Osteoblast (primary cell): ENCODE measurements around the gene ELOVL2. TPM values are rescaled to one million over a fixed set of nuclear protein-coding genes. Genes with fewer than 3 reads are reported as not detected.

Experiments
- DNase-seq: peaks from one replicate; pipeline ENCODE4 v3.0.0; 2011; ENCODE audit warnings: low spot score, mixed read lengths; ENCODE audit not compliant: insufficient read length; ENCODE audit errors: missing footprints
- H2AFZ ChIP-seq: 2 replicates; pipeline ENCODE4 v1.6.0; 2011; ENCODE audit warnings: mild to moderate bottlenecking, low read length
- H3K27ac ChIP-seq: 2 replicates; pipeline ENCODE4 v1.5.1; 2011; ENCODE audit warnings: mild to moderate bottlenecking, low read depth, low read length, moderate library complexity
- H3K27me3 ChIP-seq: 2 replicates; pipeline ENCODE4 v1.6.0; 2012; ENCODE audit warnings: mild to moderate bottlenecking, control low read depth, inconsistent platforms, low read length, moderate library complexity; ENCODE audit not compliant: insufficient read depth
- H3K36me3 ChIP-seq: 2 replicates; pipeline ENCODE4 v1.5.1; 2011; ENCODE audit warnings: mild to moderate bottlenecking, low read length, control low read depth, moderate library complexity; ENCODE audit not compliant: insufficient read depth
- H3K4me1 ChIP-seq: 2 replicates; pipeline ENCODE4 v1.5.1; 2011; ENCODE audit warnings: mild to moderate bottlenecking, low read length, control low read depth, moderate library complexity; ENCODE audit not compliant: insufficient read depth
- H3K4me2 ChIP-seq: 2 replicates; pipeline ENCODE4 v1.6.0; 2011; ENCODE audit warnings: mild to moderate bottlenecking, low read length; ENCODE audit not compliant: insufficient read depth
- H3K4me3 ChIP-seq: fragments of 200-600 bp; sonication (generic); 3 replicates; pipeline ENCODE4 v1.5.1; 2012; ENCODE audit warnings: mild to moderate bottlenecking, low read length, inconsistent platforms; ENCODE audit not compliant: insufficient read depth
- H3K79me2 ChIP-seq: 2 replicates; pipeline ENCODE4 v1.6.0; 2012; ENCODE audit warnings: mild to moderate bottlenecking, low read length, control low read depth, inconsistent platforms; ENCODE audit not compliant: insufficient read depth
- H3K9me3 ChIP-seq: 2 replicates; pipeline ENCODE4 v1.5.1; 2011; ENCODE audit warnings: low read depth, low read length, control low read depth
- H4K20me1 ChIP-seq: 2 replicates; pipeline ENCODE4 v1.6.0; 2012; ENCODE audit warnings: mild to moderate bottlenecking, low read length, control low read depth; ENCODE audit not compliant: insufficient read depth
- CTCF ChIP-seq: IDR thresholded peaks from 2 replicates; pipeline ENCODE4 v1.5.1; 2011; ENCODE audit warnings: mild to moderate bottlenecking, low read depth, low read length, moderate library complexity; ENCODE audit errors: extremely low read depth
- total RNA-seq: library from RNA; depleted of rRNA; stranded (reverse); fragments of >200 nt; gene quantifications from 2 replicates; pipeline ENCODE4 v1.2.3, GENCODE V29; 2012

The ELOVL2 gene
- total RNA-seq, 1 donor = under 0.01 TPM

- no peak for TF ChIP-seq CTCF
- Histone ChIP-seq H3K27me3 (peaks cover 2% of the 10 kb centered on the region), H3K4me3 (no peak overlapping the region), H3K36me3 (no peaks in the 10 kb centered on the region), H3K9me3 (no peaks in the 10 kb centered on the region), H3K4me2 (no peak overlapping the region), H3K79me2 (no peaks in the 10 kb centered on the region), H3K27ac (no peak overlapping the region), H2AFZ (no peak overlapping the region), H3K4me1 (no peaks in the 10 kb centered on the region), H4K20me1 (no peaks in the 10 kb centered on the region)
- no peak for DNase-seq
Observed at GRCh38 chr6:11002176-11002575, 41.9 kb downstream of the ELOVL2 start.

- Histone ChIP-seq H3K79me2 (no peaks in the 10 kb centered on the region), H4K20me1 (no peaks in the 10 kb centered on the region), H3K27me3 (peaks cover 2% of the 10 kb centered on the region), H2AFZ (peak overlapping the region; percentile 39), H3K36me3 (no peaks in the 10 kb centered on the region), H3K4me2 (peak overlapping the region; percentile 31), H3K27ac (no peak overlapping the region), H3K9me3 (no peaks in the 10 kb centered on the region), H3K4me3 (no peak overlapping the region), H3K4me1 (no peaks in the 10 kb centered on the region)
- TF ChIP-seq CTCF = no peak
- DNase-seq = no peak
Observed at GRCh38 chr6:10999994-11000393, 44.1 kb downstream of the ELOVL2 start.

- H4K20me1 ChIP-seq = no peaks in the 10 kb centered on the region
- H3K27ac ChIP-seq = no peak overlapping the region
- H3K27me3 ChIP-seq = peaks cover 2% of the 10 kb centered on the region
- DNase-seq = no peak
- H3K9me3 ChIP-seq = no peaks in the 10 kb centered on the region
- no peak overlapping the region for H3K4me3 ChIP-seq
- H3K79me2 ChIP-seq = no peaks in the 10 kb centered on the region
- H3K36me3 ChIP-seq = no peaks in the 10 kb centered on the region
- no peak overlapping the region for H2AFZ ChIP-seq
- no peak for TF ChIP-seq CTCF
- no peak overlapping the region for H3K4me2 ChIP-seq
- no peaks in the 10 kb centered on the region for H3K4me1 ChIP-seq
Observed at GRCh38 chr6:10995114-10995707, 48.9 kb downstream of the ELOVL2 start.

GRCh38 chr6:10993896-10994295 lies 50.2 kb downstream of the ELOVL2 start:
- H3K36me3 ChIP-seq = no peaks in the 10 kb centered on the region

More at GRCh38 chr6:10993896-10994295, 50.2 kb downstream of the ELOVL2 start:
- H3K9me3 ChIP-seq = no peaks in the 10 kb centered on the region
- H3K4me3 ChIP-seq = no peak overlapping the region
- H3K4me2 ChIP-seq = no peak overlapping the region
- H3K79me2 ChIP-seq = no peaks in the 10 kb centered on the region
- peaks cover 2% of the 10 kb centered on the region for H3K27me3 ChIP-seq
- H3K4me1 ChIP-seq = no peaks in the 10 kb centered on the region
- H2AFZ ChIP-seq = no peak overlapping the region
- TF ChIP-seq CTCF = no peak
- H4K20me1 ChIP-seq = no peaks in the 10 kb centered on the region
- no peak overlapping the region for H3K27ac ChIP-seq
- DNase-seq = no peak
